NCI-H2081 treated with DMSO at 0.1 percent for 48 hours (cell line): Measurements from ENCODE around the gene OR2T35.

Experiments
- DNase-seq: peaks from one replicate; lab custom pipeline; 2025; lab: John Stamatoyannopoulos, UW

Gene OR2T35

GRCh38 chr1:248627971-248628844 is 16.9 kb downstream of the OR2T35 start:
- no peak for DNase-seq

- no peak for DNase-seq
These were observed 19.1 kb downstream of the OR2T35 start for GRCh38 chr1:248625971-248626370.

- DNase-seq: no peak
These were observed 19.9 kb downstream of the OR2T35 start for GRCh38 chr1:248625166-248625565.

- DNase-seq: no peak
These were observed 22.5 kb downstream of the OR2T35 start for GRCh38 chr1:248622570-248623001.

- DNase-seq: no peak
These were observed 23.3 kb downstream of the OR2T35 start for GRCh38 chr1:248621770-248622169.

- DNase-seq: no peak
These were observed 26.2 kb downstream of the OR2T35 start for GRCh38 chr1:248618878-248619277.

GRCh38 chr1:248618119-248618518 is 27.0 kb downstream of the OR2T35 start:
- no peak for DNase-seq

GRCh38 chr1:248613742-248614141 is 31.3 kb downstream of the OR2T35 start:
- no peak for DNase-seq

- no peak for DNase-seq
These were observed 33.1 kb downstream of the OR2T35 start for GRCh38 chr1:248611883-248612414.

- no peak for DNase-seq
These were observed 34.8 kb downstream of the OR2T35 start for GRCh38 chr1:248610301-248610700.

- DNase-seq: no peak
These were observed 45.7 kb downstream of the OR2T35 start for GRCh38 chr1:248599396-248599795.

- DNase-seq: no peak
These were observed 47.5 kb downstream of the OR2T35 start, which contains the start of gene OR2T10 for GRCh38 chr1:248597589-248597988. Gene OR2T10 (minus strand): TSS chr1:248597700. CDS start chr1:248593768, 3,932 bp downstream.

- DNase-seq: no peak
These were observed 48.5 kb downstream of the OR2T35 start for GRCh38 chr1:248596615-248597014.

GRCh38 chr1:248593226-248593625 is 51.9 kb downstream of the OR2T35 start:
- DNase-seq: no peak

- DNase-seq: no peak
These were observed 52.4 kb downstream of the OR2T35 start for GRCh38 chr1:248592655-248593054.

GRCh38 chr1:248590055-248590454 is 55.0 kb downstream of the OR2T35 start:
- DNase-seq: no peak

GRCh38 chr1:248589334-248589733 is 55.7 kb downstream of the OR2T35 start:
- no peak for DNase-seq
